ENCODE measurements around the gene PALS2.

PALS2 gene

GRCh38 chr7:24573554-24574338 lies 494 bp downstream of the PALS2 start:
- DNase-seq (ENCODE audit: low spot score) (peak; percentile 73), ATAC-seq (ENCODE audit: low read depth) (peak; percentile 43)
- peak overlapping the region; percentile 84 for H3K27ac ChIP-seq (ENCODE audit: poor library complexity, severe bottlenecking)
- no peaks in the 10 kb centered on the region for H3K9me3 ChIP-seq (ENCODE audit: severe bottlenecking)
- peak overlapping the region; percentile 75 for H3K4me3 ChIP-seq (ENCODE audit: severe bottlenecking)
- peaks cover 15% of the 10 kb centered on the region for H3K4me1 ChIP-seq (ENCODE audit: insufficient read depth, poor library complexity, severe bottlenecking)
- no peaks in the 10 kb centered on the region for H3K36me3 ChIP-seq (ENCODE audit: low read depth)
- TF ChIP-seq CTCF (IDR thresholded peaks at IDR 0.05; ENCODE audit: poor library complexity, severe bottlenecking) = no peak
- no peaks in the 10 kb centered on the region for H3K27me3 ChIP-seq (ENCODE audit: insufficient read depth, poor library complexity, severe bottlenecking)

- Histone ChIP-seq H3K4me3 (ENCODE audit: severe bottlenecking) (peak overlapping the region; percentile 75), H3K4me1 (ENCODE audit: insufficient read depth, poor library complexity, severe bottlenecking) (peaks cover 15% of the 10 kb centered on the region), H3K27me3 (ENCODE audit: insufficient read depth, poor library complexity, severe bottlenecking) (no peaks in the 10 kb centered on the region), H3K27ac (ENCODE audit: poor library complexity, severe bottlenecking) (peak overlapping the region; percentile 84), H3K9me3 (ENCODE audit: severe bottlenecking) (no peaks in the 10 kb centered on the region), H3K36me3 (ENCODE audit: low read depth) (no peaks in the 10 kb centered on the region)
- DNase-seq (ENCODE audit: low spot score) = no peak
- ATAC-seq (ENCODE audit: low read depth) = 0 out of 3 replicates have a peak, but pooled peaks have one; percentile 2
- no peak for TF ChIP-seq CTCF (IDR thresholded peaks at IDR 0.05; ENCODE audit: poor library complexity, severe bottlenecking)
Measured at GRCh38 chr7:24574386-24574785, 1.1 kb downstream of the PALS2 start.

- Histone ChIP-seq H3K27ac (ENCODE audit: poor library complexity, severe bottlenecking) (peak overlapping the region; percentile 84), H3K36me3 (ENCODE audit: low read depth) (no peaks in the 10 kb centered on the region), H3K27me3 (ENCODE audit: insufficient read depth, poor library complexity, severe bottlenecking) (no peaks in the 10 kb centered on the region), H3K4me3 (ENCODE audit: severe bottlenecking) (peak overlapping the region; percentile 75), H3K4me1 (ENCODE audit: insufficient read depth, poor library complexity, severe bottlenecking) (peaks cover 15% of the 10 kb centered on the region), H3K9me3 (ENCODE audit: severe bottlenecking) (no peaks in the 10 kb centered on the region)
- no peak for ATAC-seq (ENCODE audit: low read depth)
- no peak for TF ChIP-seq CTCF (IDR thresholded peaks at IDR 0.05; ENCODE audit: poor library complexity, severe bottlenecking)
- no peak for DNase-seq (ENCODE audit: low spot score)
Measured at GRCh38 chr7:24574950-24575349, 1.7 kb downstream of the PALS2 start.

- DNase-seq (ENCODE audit: low spot score) (no peak), ATAC-seq (ENCODE audit: low read depth) (0 out of 3 replicates have a peak, but pooled peaks have one; percentile 20)
- no peak overlapping the region for H3K27ac ChIP-seq (ENCODE audit: poor library complexity, severe bottlenecking)
- H3K27me3 ChIP-seq (ENCODE audit: insufficient read depth, poor library complexity, severe bottlenecking) = no peaks in the 10 kb centered on the region
- no peak overlapping the region for H3K4me3 ChIP-seq (ENCODE audit: severe bottlenecking)
- no peaks in the 10 kb centered on the region for H3K36me3 ChIP-seq (ENCODE audit: low read depth)
- peaks cover 15% of the 10 kb centered on the region for H3K4me1 ChIP-seq (ENCODE audit: insufficient read depth, poor library complexity, severe bottlenecking)
- no peaks in the 10 kb centered on the region for H3K9me3 ChIP-seq (ENCODE audit: severe bottlenecking)
- peak; percentile 87 for TF ChIP-seq CTCF (IDR thresholded peaks at IDR 0.05; ENCODE audit: poor library complexity, severe bottlenecking)
Measured at GRCh38 chr7:24576171-24577025, 3.1 kb downstream of the PALS2 start.

Data from RWPE2 (cell line).